Neural crest cell (in vitro differentiated cells): ENCODE data around the gene RAB6A. TPM values are rescaled to one million over a fixed set of nuclear protein-coding genes. Genes with fewer than 3 reads are reported as not detected.
"Not testable (repeated sequence)": the region's sequence is repeated elsewhere in the genome, so short reads cannot be mapped to it uniquely, and the experiment has no call there.

ENCODE experiments used
- DNase-seq: peaks from one replicate; pipeline ENCODE4 v3.0.0; 2021; ENCODE audit warnings: low read depth, mixed read lengths, low spot score
- H3K27ac Mint-ChIP-seq: one replicate; pipeline ENCODE4 v1.8.0; 2021; ENCODE audit warnings: mild to moderate bottlenecking, mixed read lengths; ENCODE audit not compliant: unreplicated experiment
- H3K27me3 Mint-ChIP-seq: 2 replicates; pipeline ENCODE4 v1.8.0; 2021; ENCODE audit warnings: low read depth, mild to moderate bottlenecking, mixed read lengths
- H3K36me3 Mint-ChIP-seq: 2 replicates; pipeline ENCODE4 v1.8.0; 2021; ENCODE audit warnings: low read depth, mild to moderate bottlenecking, mixed read lengths
- H3K4me1 Mint-ChIP-seq: 2 replicates; pipeline ENCODE4 v1.8.0; 2021; ENCODE audit warnings: mixed read lengths
- H3K4me3 Mint-ChIP-seq: one replicate; pipeline ENCODE4 v1.8.0; 2021; ENCODE audit warnings: mild to moderate bottlenecking, mixed read lengths
- H3K9me3 Mint-ChIP-seq: 2 replicates; pipeline ENCODE4 v1.8.0; 2021; ENCODE audit warnings: mixed read lengths
- CTCF ChIP-seq: fragments of 200-600 bp; sonication (generic); conservative IDR thresholded peaks from 2 replicates; pipeline ENCODE4 v1.5.0; 2021; ENCODE audit warnings: antibody characterized with exemption, mild to moderate bottlenecking
- total RNA-seq: library from RNA; stranded (reverse); gene quantifications from 2 replicates; pipeline ENCODE4 v1.2.1, GENCODE V29; 2021

The RAB6A gene
- total RNA-seq, 1 donor from 2014 or later, result 85.9 TPM

DNA sequence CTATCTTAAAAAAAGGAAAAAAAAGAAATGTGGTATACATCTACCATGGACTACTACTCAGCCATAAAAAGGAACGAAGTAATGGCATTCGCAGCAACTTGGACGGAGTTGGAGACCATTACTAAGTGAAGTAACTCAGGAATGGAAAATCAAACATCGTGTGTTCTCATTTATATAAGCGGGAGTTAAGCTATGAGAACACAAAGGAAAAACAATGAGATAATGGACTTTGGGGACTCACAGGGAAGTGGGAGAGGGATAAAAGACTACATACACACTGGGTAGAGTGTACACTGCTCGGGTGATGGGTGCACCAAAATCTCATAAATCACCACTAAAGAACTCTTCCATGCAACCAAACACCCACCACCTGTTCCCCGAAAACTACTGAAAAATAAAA lies 11.8 kb downstream of the RAB6A start:
- Mint-ChIP-seq H3K4me3 (no peak overlapping the region), H3K4me1 (peaks cover 20% of the 10 kb centered on the region), H3K27ac (peak overlapping the region; percentile 85), H3K27me3 (no peaks in the 10 kb centered on the region), H3K36me3 (no peaks in the 10 kb centered on the region), H3K9me3 (no peaks in the 10 kb centered on the region)
- DNase-seq, result no peak
- TF ChIP-seq CTCF, result no peak

DNA sequence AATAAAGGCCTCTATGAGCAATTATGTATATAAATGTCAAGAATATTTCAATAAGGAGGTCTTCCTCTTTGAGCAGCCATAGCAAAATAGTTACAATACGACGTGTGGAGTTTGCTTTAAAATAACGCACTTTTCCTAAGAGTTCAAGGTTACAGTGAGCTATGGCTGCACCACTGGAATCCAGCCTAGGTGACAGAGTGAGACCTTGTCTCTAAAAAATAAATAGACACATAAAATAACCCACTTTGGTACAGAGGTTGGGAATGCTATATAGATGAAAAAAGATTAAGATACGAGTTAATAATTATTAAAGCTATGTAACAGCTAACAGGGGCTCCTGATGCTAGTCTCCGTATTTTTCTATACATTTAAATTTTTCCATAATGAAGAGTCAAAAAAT lies 12.6 kb downstream of the RAB6A start:
- Mint-ChIP-seq H3K4me1 (peaks cover 16% of the 10 kb centered on the region), H3K27me3 (no peaks in the 10 kb centered on the region), H3K4me3 (no peak overlapping the region), H3K27ac (no peak overlapping the region), H3K9me3 (no peaks in the 10 kb centered on the region), H3K36me3 (no peaks in the 10 kb centered on the region)
- no peak for DNase-seq
- no peak for TF ChIP-seq CTCF

- Mint-ChIP-seq H3K27ac (no peak overlapping the region), H3K9me3 (no peaks in the 10 kb centered on the region)
Observed at GRCh38 chr11:73747762-73748161, 13.1 kb downstream of the RAB6A start.

DNA sequence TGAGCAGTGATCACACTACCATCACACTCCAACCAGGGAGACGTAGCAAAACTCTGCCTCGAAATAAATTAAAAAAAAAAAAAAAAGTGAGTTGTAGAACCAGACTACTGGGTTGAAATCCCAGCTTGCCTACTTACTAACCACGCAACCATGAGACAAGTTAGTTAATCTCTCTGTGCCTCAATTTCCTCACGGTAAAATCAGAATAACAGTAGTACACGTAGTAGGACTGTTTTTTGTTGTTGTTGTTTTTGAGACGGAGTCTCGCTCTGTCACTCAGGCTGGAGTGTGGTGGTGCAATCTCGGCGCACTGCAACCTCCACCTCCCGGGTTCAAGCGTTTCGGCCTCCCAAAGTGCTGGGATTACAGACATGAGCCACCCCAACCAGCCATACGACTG lies 14.2 kb downstream of the RAB6A start:
- no peak overlapping the region for H3K27ac Mint-ChIP-seq
- H3K4me1 Mint-ChIP-seq, result peaks cover 12% of the 10 kb centered on the region
- no peaks in the 10 kb centered on the region for H3K27me3 Mint-ChIP-seq
- DNase-seq, result no peak
- H3K4me3 Mint-ChIP-seq, result no peak overlapping the region
- TF ChIP-seq CTCF, result no peak
- H3K36me3 Mint-ChIP-seq, result no peaks in the 10 kb centered on the region
- no peaks in the 10 kb centered on the region for H3K9me3 Mint-ChIP-seq

More at GRCh38 chr11:73747762-73748161, 13.1 kb downstream of the RAB6A start:
- Mint-ChIP-seq H3K36me3 (no peaks in the 10 kb centered on the region), H3K4me1 (peaks cover 16% of the 10 kb centered on the region), H3K4me3 (no peak overlapping the region), H3K27me3 (no peaks in the 10 kb centered on the region)
- DNase-seq, result no peak
- TF ChIP-seq CTCF, result no peak

DNA sequence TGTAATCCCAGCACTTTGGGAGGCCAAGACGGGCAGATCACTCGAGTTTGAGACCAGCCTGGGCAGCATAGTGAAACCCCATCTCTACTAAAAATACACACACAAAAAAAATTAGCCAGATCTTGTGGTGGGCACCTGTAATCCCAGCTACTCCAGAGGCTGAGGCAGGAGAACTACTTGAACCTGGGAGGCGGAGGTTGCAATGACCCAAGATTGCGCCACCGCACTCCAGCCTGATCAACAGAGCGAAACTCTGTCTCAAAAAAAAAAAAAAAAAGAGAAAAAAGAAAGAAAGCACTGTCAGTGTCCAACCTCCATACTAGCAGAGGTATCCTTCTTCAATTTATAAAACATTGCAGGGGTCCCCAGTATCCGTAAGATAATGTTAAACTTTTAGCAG lies 17.8 kb downstream of the RAB6A start:
- Mint-ChIP-seq H3K36me3 (no peaks in the 10 kb centered on the region), H3K9me3 (no peaks in the 10 kb centered on the region), H3K4me3 (no peak overlapping the region), H3K27ac (no peak overlapping the region), H3K4me1 (peaks cover 4% of the 10 kb centered on the region), H3K27me3 (no peaks in the 10 kb centered on the region)
- DNase-seq, result no peak
- no peak for TF ChIP-seq CTCF

DNA sequence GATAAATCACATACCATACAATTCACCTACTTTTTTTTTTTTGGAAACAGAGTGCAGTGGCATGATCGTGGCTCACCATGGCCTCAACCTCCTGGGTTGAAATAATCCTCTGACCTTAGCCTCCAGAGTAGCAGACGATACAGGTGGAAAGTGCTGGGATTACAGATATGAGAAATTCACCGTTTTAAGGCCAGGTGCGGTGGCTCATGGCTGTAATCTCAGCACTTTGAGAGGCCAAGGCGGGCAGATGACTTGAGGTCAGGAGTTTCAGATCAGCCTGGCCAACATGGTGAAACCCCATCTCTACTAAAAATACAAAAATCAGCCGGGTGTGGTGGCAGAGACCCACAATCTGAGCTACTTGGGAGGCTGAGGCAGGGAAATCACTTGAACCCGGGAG lies 24.9 kb downstream of the RAB6A start:
- H3K27me3 Mint-ChIP-seq, H3K9me3 Mint-ChIP-seq, DNase-seq, H3K27ac Mint-ChIP-seq, H3K4me1 Mint-ChIP-seq, H3K4me3 Mint-ChIP-seq: not testable (repeated sequence)
- peaks cover 19% of the 10 kb centered on the region for H3K36me3 Mint-ChIP-seq
